ENCODE data around the gene CLDN20.
"Not testable (repeated sequence)": the region's sequence is repeated elsewhere in the genome, so short reads cannot be mapped to it uniquely, and the experiment has no call there.

CLDN20 gene

GRCh38 chr6:155245831-155246230 lies 18.0 kb upstream of the CLDN20 start:
- DNase-seq: no peak

GRCh38 chr6:155246825-155247224 lies 17.0 kb upstream of the CLDN20 start:
- DNase-seq: no peak

- DNase-seq: no peak
These were observed 16.2 kb upstream of the CLDN20 start for GRCh38 chr6:155247618-155248007.

GRCh38 chr6:155248008-155249001 lies 15.5 kb upstream of the CLDN20 start:
- DNase-seq: peak; percentile 64

- DNase-seq: no peak
These were observed 13.0 kb upstream of the CLDN20 start for GRCh38 chr6:155250701-155251381.

GRCh38 chr6:155252581-155252980 lies 11.2 kb upstream of the CLDN20 start:
- DNase-seq: no peak

- DNase-seq: no peak
These were observed 10.5 kb upstream of the CLDN20 start for GRCh38 chr6:155253337-155253736.

GRCh38 chr6:155254139-155254538 lies 9.7 kb upstream of the CLDN20 start:
- DNase-seq: no peak

- DNase-seq: no peak
These were observed 7.6 kb upstream of the CLDN20 start for GRCh38 chr6:155256122-155256795.

- no peak for DNase-seq
These were observed 6.0 kb upstream of the CLDN20 start for GRCh38 chr6:155257796-155258195.

GRCh38 chr6:155259204-155259603 lies 4.6 kb upstream of the CLDN20 start:
- no peak for DNase-seq

- DNase-seq: no peak
These were observed 3.9 kb upstream of the CLDN20 start for GRCh38 chr6:155259897-155260296.

- no peak for DNase-seq
These were observed 3.1 kb upstream of the CLDN20 start for GRCh38 chr6:155260686-155261085.

GRCh38 chr6:155261111-155261900 lies 2.5 kb upstream of the CLDN20 start:
- no peak for DNase-seq

- no peak for DNase-seq
These were observed 1.2 kb upstream of the CLDN20 start for GRCh38 chr6:155262655-155263054.

- DNase-seq: no peak
These were observed 994 bp downstream of the CLDN20 start for GRCh38 chr6:155264693-155265320.

- DNase-seq: no peak
These were observed 2.2 kb downstream of the CLDN20 start for GRCh38 chr6:155265843-155266535.

GRCh38 chr6:155267411-155267810 lies 3.6 kb downstream of the CLDN20 start:
- no peak for DNase-seq

- DNase-seq: not testable (repeated sequence)
These were observed 4.5 kb downstream of the CLDN20 start for GRCh38 chr6:155268088-155268867.

GRCh38 chr6:155269765-155270164 lies 6.0 kb downstream of the CLDN20 start:
- DNase-seq: no peak

Measured in right forelimb (tissue), 1 donor.